ENCODE results near the gene ZC3H7B. TPM values are rescaled to one million over a fixed set of nuclear protein-coding genes. Genes with fewer than 3 reads are reported as not detected.
A peak's percentile ranks its signal among the peaks of the same experiment; 100 is the strongest.

The ZC3H7B gene
- total and polyA plus RNA-seq, 2 experiments from 2014 or later = 5.7 to 61.5 TPM

GRCh38 chr22:41359376-41359775, 58.1 kb downstream of the ZC3H7B start:
- H3K4me3 ChIP-seq = no peak overlapping the region
- Mint-ChIP-seq H3K4me1 (peaks cover 28% of the 10 kb centered on the region), H3K4me3 (peak overlapping the region; percentile 25; the same call in 1 of the 3 replicates)

GRCh38 chr22:41360126-41360525, 58.8 kb downstream of the ZC3H7B start:
- peak overlapping the region; percentile 62 for H3K27ac ChIP-seq (ENCODE audit: low read depth)
- Mint-ChIP-seq H3K36me3 (ENCODE audit: low read depth) (peaks cover 5% of the 10 kb centered on the region; the same call in 1 of the 3 replicates), H3K4me1 (peaks cover 34% of the 10 kb centered on the region), H3K27me3 (ENCODE audit: insufficient read depth, low read depth, poor library complexity) (peaks cover 12% of the 10 kb centered on the region), H3K9me3 (no peaks in the 10 kb centered on the region), H3K4me3 (peak overlapping the region; percentile 23), H3K27ac (peak overlapping the region; percentile 67; the same call in 1 of the 2 replicates)
- peaks cover 13% of the 10 kb centered on the region; the same call in 1 of the 2 replicates for H3F3A ChIP-seq (replicated peaks; ENCODE audit: low read depth)
- H4K20me1 ChIP-seq (replicated peaks; ENCODE audit: insufficient read depth) = no peaks in the 10 kb centered on the region
- no peak overlapping the region for H2AFZ ChIP-seq
- no peaks in the 10 kb centered on the region for H3K27me3 ChIP-seq (ENCODE audit: insufficient read depth)
- H3K79me2 ChIP-seq (replicated peaks; ENCODE audit: insufficient read depth) = no peaks in the 10 kb centered on the region
- ATAC-seq = peak; percentile 92
- H3K4me1 ChIP-seq (ENCODE audit: insufficient read depth) = peaks cover 28% of the 10 kb centered on the region
- H3K4me2 ChIP-seq = peak overlapping the region; percentile 67
- DNase-seq (ENCODE audit: low spot score) = peak; percentile 89
- no peaks in the 10 kb centered on the region for H3K9me2 ChIP-seq (ENCODE audit: insufficient read depth)
- H3K36me3 ChIP-seq (ENCODE audit: insufficient read depth) = no peaks in the 10 kb centered on the region
- TF ChIP-seq POLR2AphosphoS5 (IDR thresholded peaks at IDR 0.05; ENCODE audit: low read depth) (peak; percentile 29), CREB1 (CRISPR knock-in tag; IDR thresholded peaks at IDR 0.05; ENCODE audit: low read depth) (0 out of 2 replicates have a peak, but pooled peaks have one; percentile 20), EZH2 (IDR thresholded peaks at IDR 0.05; ENCODE audit: low read depth, unreplicated experiment) (no peak)
- H3K4me3 ChIP-seq = peak overlapping the region; percentile 35; the same call in 1 of the 2 replicates

More at GRCh38 chr22:41359376-41359775, 58.1 kb downstream of the ZC3H7B start:
- DNase-seq (ENCODE audit: low spot score) = no peak
- TF ChIP-seq ZNF114 (CRISPR knock-in tag; IDR thresholded peaks at IDR 0.05) = no peak
- H3K27ac ChIP-seq (ENCODE audit: low read depth) = peak overlapping the region; percentile 95
- H2AFZ ChIP-seq = no peak overlapping the region
- peaks cover 21% of the 10 kb centered on the region for H3K4me1 ChIP-seq (ENCODE audit: insufficient read depth)
- H3K9me2 ChIP-seq (ENCODE audit: insufficient read depth) = no peaks in the 10 kb centered on the region
- Mint-ChIP-seq H3K36me3 (ENCODE audit: low read depth) (peaks cover 7% of the 10 kb centered on the region), H3K27me3 (ENCODE audit: insufficient read depth, low read depth, poor library complexity) (peaks cover 15% of the 10 kb centered on the region), H3K9me3 (no peaks in the 10 kb centered on the region), H3K27ac (peak overlapping the region; percentile 75)
- H3F3A ChIP-seq (replicated peaks; ENCODE audit: low read depth) = peaks cover 13% of the 10 kb centered on the region; the same call in 1 of the 2 replicates
- no peaks in the 10 kb centered on the region for H3K79me2 ChIP-seq (replicated peaks; ENCODE audit: insufficient read depth)
- H3K4me2 ChIP-seq = peak overlapping the region; percentile 67
- H3K27me3 ChIP-seq (ENCODE audit: insufficient read depth) = no peaks in the 10 kb centered on the region
- no peaks in the 10 kb centered on the region for H3K36me3 ChIP-seq (ENCODE audit: insufficient read depth)
- no peaks in the 10 kb centered on the region for H4K20me1 ChIP-seq (replicated peaks; ENCODE audit: insufficient read depth)
- no peak for ATAC-seq

- Histone ChIP-seq H3K4me1 (ENCODE audit: insufficient read depth) (peaks cover 32% of the 10 kb centered on the region), H3K4me3 (no peak overlapping the region), H3K27me3 (ENCODE audit: insufficient read depth) (no peaks in the 10 kb centered on the region), H3K9me2 (ENCODE audit: insufficient read depth) (no peaks in the 10 kb centered on the region), H3F3A (replicated peaks; ENCODE audit: low read depth) (peaks cover 13% of the 10 kb centered on the region; the same call in 1 of the 2 replicates), H3K27ac (ENCODE audit: low read depth) (peak overlapping the region; percentile 42; the same call in 1 of the 2 replicates), H3K4me2 (no peak overlapping the region), H4K20me1 (replicated peaks; ENCODE audit: insufficient read depth) (no peaks in the 10 kb centered on the region), H2AFZ (no peak overlapping the region), H3K36me3 (ENCODE audit: insufficient read depth) (no peaks in the 10 kb centered on the region), H3K79me2 (replicated peaks; ENCODE audit: insufficient read depth) (no peaks in the 10 kb centered on the region)
- DNase-seq (ENCODE audit: low spot score) (no peak), ATAC-seq (no peak)
- peaks cover 46% of the 10 kb centered on the region for H3K4me1 Mint-ChIP-seq
- no peak overlapping the region for H3K4me3 Mint-ChIP-seq
- H3K9me3 Mint-ChIP-seq = no peaks in the 10 kb centered on the region
- H3K27me3 Mint-ChIP-seq (ENCODE audit: insufficient read depth, low read depth, poor library complexity) = peaks cover 6% of the 10 kb centered on the region
- H3K36me3 Mint-ChIP-seq (ENCODE audit: low read depth) = peaks cover 2% of the 10 kb centered on the region; the same call in 1 of the 3 replicates
- H3K27ac Mint-ChIP-seq = no peak overlapping the region
- no peak for TF ChIP-seq ZNF462 (CRISPR knock-in tag; IDR thresholded peaks at IDR 0.05)
- TF ChIP-seq POLR2AphosphoS5 (IDR thresholded peaks at IDR 0.05; ENCODE audit: low read depth) = no peak
- TF ChIP-seq NANOG (IDR thresholded peaks at IDR 0.05; ENCODE audit: borderline replicate concordance) = no peak
Measured at GRCh38 chr22:41361716-41362310, 60.5 kb downstream of the ZC3H7B start.
